ENCODE results near the gene ROBO2. TPM values are rescaled to one million over a fixed set of nuclear protein-coding genes. Genes with fewer than 3 reads are reported as not detected.

Gene ROBO2
- total and polyA plus RNA-seq, 2 experiments from 2014 or later, result 1.5 to 7.8 TPM

DNA sequence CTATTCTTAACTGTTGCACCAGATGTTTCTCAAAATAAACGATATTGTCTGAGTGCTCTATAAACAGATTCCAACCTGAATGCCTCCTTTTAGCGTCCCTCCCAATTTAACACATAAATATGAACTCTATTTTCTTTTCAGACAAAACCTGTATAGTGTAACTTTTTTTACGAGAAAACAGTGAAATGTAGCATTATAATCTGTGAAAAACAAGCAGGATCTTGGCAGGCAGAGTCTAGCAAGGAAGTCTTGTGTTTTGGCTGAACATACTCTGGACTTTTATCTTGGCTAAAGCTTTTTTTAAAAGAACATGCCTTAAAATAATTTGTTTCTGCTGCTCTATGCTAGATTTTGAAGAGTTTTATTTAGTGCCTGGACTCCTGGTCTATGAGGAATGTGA lies 150.5 kb downstream of the ROBO2 start:
- no peak for ATAC-seq
- no peaks in the 10 kb centered on the region for H3K27me3 Mint-ChIP-seq (ENCODE audit: insufficient read depth, low read depth, poor library complexity)
- no peaks in the 10 kb centered on the region for H3K36me3 ChIP-seq (ENCODE audit: insufficient read depth)
- no peaks in the 10 kb centered on the region for H3F3A ChIP-seq (replicated peaks; ENCODE audit: low read depth)
- H3K27me3 ChIP-seq (ENCODE audit: insufficient read depth), result no peaks in the 10 kb centered on the region
- H3K9me2 ChIP-seq (ENCODE audit: insufficient read depth), result no peaks in the 10 kb centered on the region
- DNase-seq (ENCODE audit: low spot score), result no peak
- H3K4me3 ChIP-seq, result no peak overlapping the region
- H4K20me1 ChIP-seq (replicated peaks; ENCODE audit: insufficient read depth), result no peaks in the 10 kb centered on the region
- no peaks in the 10 kb centered on the region for H3K4me1 ChIP-seq (ENCODE audit: insufficient read depth)
- no peaks in the 10 kb centered on the region for H3K36me3 Mint-ChIP-seq (ENCODE audit: low read depth)
- no peak overlapping the region for H3K4me2 ChIP-seq
- H3K9me3 Mint-ChIP-seq, result no peaks in the 10 kb centered on the region
- H3K27ac ChIP-seq (ENCODE audit: low read depth), result no peak overlapping the region
- H3K4me1 Mint-ChIP-seq, result peaks cover 10% of the 10 kb centered on the region
- H3K27ac Mint-ChIP-seq, result no peak overlapping the region
- no peaks in the 10 kb centered on the region for H3K79me2 ChIP-seq (replicated peaks; ENCODE audit: insufficient read depth)
- no peak overlapping the region for H2AFZ ChIP-seq
- TF ChIP-seq EZH2phosphoT487 (IDR thresholded peaks at IDR 0.05; ENCODE audit: unreplicated experiment), result no peak
- no peak for TF ChIP-seq ZNF462 (CRISPR knock-in tag; IDR thresholded peaks at IDR 0.05)
- H3K4me3 Mint-ChIP-seq, result no peak overlapping the region

DNA sequence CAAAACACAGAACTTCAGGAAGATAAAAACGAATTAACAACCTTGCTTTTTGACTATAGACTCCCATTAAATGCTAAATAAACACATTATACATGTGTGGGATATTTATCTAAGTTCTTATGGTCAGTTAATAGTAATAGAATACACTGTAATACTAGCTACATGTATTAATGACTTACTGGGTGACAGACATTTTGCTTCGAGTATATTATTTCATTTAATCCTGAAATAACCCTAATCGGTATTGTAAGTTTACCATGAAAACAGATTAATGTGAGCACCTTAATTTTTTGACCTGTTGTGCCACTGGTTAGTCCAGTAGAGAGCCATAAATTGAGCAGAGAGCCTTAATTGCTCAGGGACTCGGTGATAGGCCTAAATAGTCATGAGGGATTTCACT lies 151.1 kb downstream of the ROBO2 start:
- Mint-ChIP-seq H3K9me3 (no peaks in the 10 kb centered on the region), H3K4me1 (peaks cover 9% of the 10 kb centered on the region), H3K27ac (no peak overlapping the region), H3K27me3 (ENCODE audit: insufficient read depth, low read depth, poor library complexity) (no peaks in the 10 kb centered on the region), H3K36me3 (ENCODE audit: low read depth) (no peaks in the 10 kb centered on the region), H3K4me3 (no peak overlapping the region)
- no peak for TF ChIP-seq CTCF (conservative IDR thresholded peaks at IDR 0.05; ENCODE audit: low read depth in 2 of 2)
- no peak for TF ChIP-seq EZH2 (IDR thresholded peaks at IDR 0.05; ENCODE audit: low read depth, unreplicated experiment)
- no peak for TF ChIP-seq JUNB (IDR thresholded peaks at IDR 0.05; ENCODE audit: unreplicated experiment)
- H3K27ac ChIP-seq (ENCODE audit: low read depth), result no peak overlapping the region
- H3K36me3 ChIP-seq (ENCODE audit: insufficient read depth), result no peaks in the 10 kb centered on the region
- H2AFZ ChIP-seq, result no peak overlapping the region
- no peaks in the 10 kb centered on the region for H3F3A ChIP-seq (replicated peaks; ENCODE audit: low read depth)
- no peaks in the 10 kb centered on the region for H3K9me2 ChIP-seq (ENCODE audit: insufficient read depth)
- no peaks in the 10 kb centered on the region for H3K27me3 ChIP-seq (ENCODE audit: insufficient read depth)
- H3K79me2 ChIP-seq (replicated peaks; ENCODE audit: insufficient read depth), result no peaks in the 10 kb centered on the region
- H4K20me1 ChIP-seq (replicated peaks; ENCODE audit: insufficient read depth), result no peaks in the 10 kb centered on the region
- no peaks in the 10 kb centered on the region for H3K4me1 ChIP-seq (ENCODE audit: insufficient read depth)
- no peak overlapping the region for H3K4me2 ChIP-seq
- ATAC-seq (no peak), DNase-seq (ENCODE audit: low spot score) (no peak)
- no peak overlapping the region for H3K4me3 ChIP-seq
